ENCODE results near the gene PYDC2.

PYDC2 gene

DNA sequence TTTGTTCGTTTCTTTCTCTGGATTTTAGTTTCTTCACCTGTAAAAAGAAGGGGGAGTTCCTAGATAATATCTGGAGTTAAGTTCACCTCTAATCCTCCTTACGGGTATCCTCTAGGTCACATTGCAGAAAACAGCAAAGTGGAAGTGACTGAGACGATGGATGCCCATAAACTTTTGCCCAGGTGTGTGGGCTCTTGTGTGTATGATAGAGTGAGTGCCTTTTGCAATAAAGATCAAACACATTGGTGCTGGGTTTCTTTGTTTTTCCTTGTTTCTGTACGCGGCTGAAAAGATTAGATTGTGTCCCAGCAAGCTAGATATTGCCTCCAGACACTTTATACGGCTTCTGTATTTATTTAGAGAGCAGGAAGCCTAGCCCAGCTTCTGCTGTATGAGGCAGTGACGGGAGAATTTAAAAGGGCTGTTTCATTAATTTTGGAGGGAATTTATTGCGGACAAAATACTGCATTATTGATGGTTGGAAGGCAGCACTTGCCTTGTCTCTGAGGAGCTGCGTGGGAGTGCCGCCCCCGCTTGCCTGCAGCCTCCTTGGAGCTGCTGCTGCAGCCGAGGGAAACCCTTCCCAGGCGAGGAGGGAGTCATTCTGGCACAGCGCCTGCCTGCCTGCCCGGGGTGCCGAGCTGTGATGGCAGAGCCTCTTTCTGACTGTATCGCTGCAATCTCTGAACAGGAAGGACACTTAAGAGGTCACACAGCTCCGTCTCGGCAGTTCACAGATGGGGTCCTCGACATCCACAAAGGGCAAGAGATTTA lies 38.5 kb downstream of the PYDC2 start:
- Mint-ChIP-seq H3K36me3 (ENCODE audit: low read depth) (no peaks in the 10 kb centered on the region), H3K9me3 (no peaks in the 10 kb centered on the region), H3K27me3 (ENCODE audit: low read depth) (no peaks in the 10 kb centered on the region), H3K4me3 (no peak overlapping the region), H3K27ac (no peak overlapping the region), H3K4me1 (ENCODE audit: low read depth) (no peaks in the 10 kb centered on the region)

DNA sequence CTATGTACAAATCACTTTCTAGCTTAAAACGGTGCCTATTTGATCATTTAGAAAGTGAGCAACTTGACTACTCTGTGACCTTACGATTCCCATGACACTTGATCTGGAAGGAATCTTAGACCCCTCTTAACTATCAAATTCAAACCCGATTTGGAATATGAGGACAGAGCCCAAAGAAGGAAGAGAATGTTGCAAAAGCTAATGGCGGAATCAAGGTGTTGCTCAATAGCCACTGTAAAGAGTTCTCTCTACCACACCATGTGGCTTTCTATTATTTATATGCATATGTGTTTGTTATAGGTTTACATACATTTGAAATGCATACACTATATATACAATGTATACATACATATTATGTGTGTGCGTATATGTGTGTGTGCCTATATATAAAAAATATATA lies 39.9 kb downstream of the PYDC2 start:
- Mint-ChIP-seq H3K27ac (no peak overlapping the region), H3K4me3 (no peak overlapping the region), H3K9me3 (no peaks in the 10 kb centered on the region), H3K27me3 (ENCODE audit: low read depth) (no peaks in the 10 kb centered on the region), H3K4me1 (ENCODE audit: low read depth) (no peaks in the 10 kb centered on the region), H3K36me3 (ENCODE audit: low read depth) (no peaks in the 10 kb centered on the region)

DNA sequence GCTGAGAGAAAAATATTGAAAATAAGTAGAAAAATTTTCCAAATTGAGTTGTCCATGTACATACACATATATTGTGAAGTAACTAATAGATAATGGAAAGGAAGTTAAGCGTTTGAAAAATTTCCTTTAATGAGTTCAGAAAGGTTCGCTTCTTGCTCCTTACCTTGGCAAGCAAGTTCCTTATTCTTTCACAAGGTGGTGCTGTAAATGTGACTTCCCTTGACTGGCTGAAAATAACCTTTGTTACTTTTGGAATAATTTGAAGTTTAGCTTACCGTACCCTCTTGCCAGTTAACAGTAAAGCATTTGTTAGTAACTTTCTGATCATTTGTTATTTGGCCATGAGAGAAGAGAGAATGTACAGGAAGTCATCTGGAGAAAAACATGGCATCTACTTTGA lies 41.6 kb downstream of the PYDC2 start:
- no peaks in the 10 kb centered on the region for H3K4me1 Mint-ChIP-seq (ENCODE audit: low read depth)
- no peaks in the 10 kb centered on the region for H3K36me3 Mint-ChIP-seq (ENCODE audit: low read depth)
- no peaks in the 10 kb centered on the region for H3K9me3 Mint-ChIP-seq
- no peak overlapping the region for H3K4me3 Mint-ChIP-seq
- H3K27ac Mint-ChIP-seq, result no peak overlapping the region
- no peaks in the 10 kb centered on the region for H3K27me3 Mint-ChIP-seq (ENCODE audit: low read depth)

DNA sequence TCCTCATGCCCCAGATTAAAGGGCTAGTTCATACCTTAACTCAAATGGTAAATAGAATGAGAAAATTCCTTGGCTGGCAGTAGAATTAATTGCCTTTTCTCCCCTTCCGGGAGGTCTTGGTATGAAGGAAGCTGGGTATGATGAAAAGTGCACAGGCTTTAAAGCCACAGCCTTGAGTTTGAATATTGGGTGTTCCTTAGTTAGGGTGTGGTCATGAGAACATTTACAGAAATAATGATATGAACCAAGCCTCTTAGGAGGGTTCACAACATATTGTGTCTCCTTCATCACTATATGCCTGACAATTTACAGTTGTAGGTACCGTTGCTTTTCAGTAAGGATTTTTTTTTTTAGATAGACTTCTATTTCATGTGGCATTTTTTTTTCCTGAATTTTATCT lies 48.1 kb downstream of the PYDC2 start:
- Mint-ChIP-seq H3K36me3 (ENCODE audit: low read depth) (no peaks in the 10 kb centered on the region), H3K9me3 (no peaks in the 10 kb centered on the region)

More for the DNA sequence above, 48.1 kb downstream of the PYDC2 start:
- no peak overlapping the region for H3K27ac Mint-ChIP-seq
- no peaks in the 10 kb centered on the region for H3K4me1 Mint-ChIP-seq (ENCODE audit: low read depth)
- no peak overlapping the region for H3K4me3 Mint-ChIP-seq
- H3K27me3 Mint-ChIP-seq (ENCODE audit: low read depth), result no peaks in the 10 kb centered on the region
